DMS53 treated with DMSO at 0.1 percent for 48 hours (cell line): ENCODE results near the gene USP47.

Source experiments
- DNase-seq: peaks from one replicate; lab custom pipeline; 2025; ENCODE audit not compliant: unreplicated experiment; lab: John Stamatoyannopoulos, UW

USP47 gene

DNA sequence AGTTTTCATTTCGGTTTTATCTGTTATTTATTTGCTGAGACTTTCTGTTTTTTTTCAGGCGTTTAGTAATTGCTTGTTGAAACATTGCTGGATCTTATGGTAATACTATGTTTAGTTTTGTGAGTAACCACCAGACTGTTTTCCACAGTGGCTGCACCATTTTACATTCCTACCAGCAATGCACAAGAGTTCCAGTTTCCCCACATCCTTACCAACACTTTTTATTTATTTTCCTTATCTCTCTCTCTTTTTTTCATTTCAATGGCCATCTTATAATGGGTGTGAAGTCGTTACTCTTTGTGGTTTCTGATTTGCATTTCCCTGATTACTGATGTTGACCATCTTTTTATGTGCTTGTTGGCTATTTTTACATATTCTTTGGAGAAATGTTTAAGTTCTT lies 23.7 kb downstream of the USP47 start:
- DNase-seq = no peak

DNA sequence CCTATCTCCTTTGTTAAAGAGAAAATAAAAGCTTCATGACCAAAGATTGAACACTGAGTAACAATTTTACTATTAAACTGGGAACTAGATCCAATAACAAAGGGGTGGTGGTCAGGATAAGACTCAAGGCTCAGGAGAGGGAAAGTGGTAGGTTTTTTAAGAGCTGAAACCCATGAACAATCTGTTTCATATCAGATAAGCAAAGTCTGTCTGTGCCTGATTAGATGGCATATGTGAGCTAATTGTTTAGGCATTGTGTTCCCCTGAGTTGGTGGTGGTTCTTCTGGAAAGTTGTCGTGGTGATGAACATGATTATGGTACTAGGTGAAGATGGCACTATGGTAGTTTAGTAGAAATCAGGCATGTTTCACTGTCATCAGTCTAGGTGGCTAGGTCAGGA lies 24.4 kb downstream of the USP47 start:
- DNase-seq = no peak

DNA sequence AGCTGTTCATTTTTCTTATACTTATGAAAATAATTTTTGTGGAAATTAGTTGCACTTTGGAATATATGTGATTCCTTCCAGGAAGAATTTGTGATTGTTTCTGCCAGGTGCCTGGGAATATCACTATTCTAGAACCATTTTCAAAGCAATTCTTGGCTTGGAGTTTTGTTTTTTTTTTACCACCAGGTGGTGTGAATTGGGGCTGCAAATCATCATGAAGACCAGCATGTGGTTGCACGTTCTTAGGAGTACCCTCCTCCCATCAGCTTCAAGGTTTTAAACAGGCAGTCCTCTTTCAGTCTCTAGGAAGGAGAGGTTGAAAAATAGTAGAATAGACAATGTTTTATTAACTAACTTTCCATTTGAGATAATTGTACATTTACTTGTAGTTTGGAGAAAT lies 25.9 kb downstream of the USP47 start:
- DNase-seq = no peak

DNA sequence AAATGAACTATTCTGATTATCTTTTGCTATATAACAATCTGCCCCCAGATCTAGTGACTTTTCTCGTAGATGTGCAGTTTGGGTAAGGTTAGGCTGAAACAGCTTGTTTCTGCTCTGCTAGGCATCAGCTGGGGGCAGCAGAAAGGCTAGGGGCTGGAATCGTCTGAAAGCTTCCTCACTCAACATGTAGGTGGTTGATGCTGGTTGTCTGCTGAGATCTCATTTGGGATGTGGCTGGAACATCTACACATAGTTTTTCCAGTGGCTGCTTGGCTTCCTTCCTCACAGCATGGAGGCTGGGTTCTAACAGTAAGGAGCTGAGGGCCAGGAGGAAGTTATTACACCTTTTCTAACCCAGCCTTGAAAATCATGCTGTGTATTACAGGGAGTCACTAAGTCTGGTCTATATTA lies 30.2 kb downstream of the USP47 start:
- no peak for DNase-seq

DNA sequence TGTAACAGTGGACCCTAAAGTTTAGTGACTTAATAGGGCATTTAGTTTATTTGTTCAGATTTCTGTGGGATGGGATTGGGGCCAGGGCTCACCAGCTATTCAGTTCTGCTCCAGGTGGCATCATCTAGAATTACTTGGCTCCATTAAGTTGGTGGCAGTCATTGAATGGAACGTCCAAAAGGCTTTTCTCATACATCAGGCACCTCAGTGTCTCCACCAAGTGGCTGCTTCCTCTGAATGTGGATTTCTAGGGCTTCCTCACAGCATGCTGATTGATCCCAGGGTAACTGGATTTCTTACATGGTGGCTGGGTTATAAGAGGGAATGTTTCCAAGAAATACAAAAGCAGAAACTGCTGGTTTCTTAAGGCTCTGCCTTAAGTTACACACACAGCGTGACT lies 34.7 kb downstream of the USP47 start:
- peak; percentile 9 for DNase-seq

- no peak for DNase-seq
Observed at GRCh38 chr11:11880179-11880578, 38.4 kb downstream of the USP47 start.

DNA sequence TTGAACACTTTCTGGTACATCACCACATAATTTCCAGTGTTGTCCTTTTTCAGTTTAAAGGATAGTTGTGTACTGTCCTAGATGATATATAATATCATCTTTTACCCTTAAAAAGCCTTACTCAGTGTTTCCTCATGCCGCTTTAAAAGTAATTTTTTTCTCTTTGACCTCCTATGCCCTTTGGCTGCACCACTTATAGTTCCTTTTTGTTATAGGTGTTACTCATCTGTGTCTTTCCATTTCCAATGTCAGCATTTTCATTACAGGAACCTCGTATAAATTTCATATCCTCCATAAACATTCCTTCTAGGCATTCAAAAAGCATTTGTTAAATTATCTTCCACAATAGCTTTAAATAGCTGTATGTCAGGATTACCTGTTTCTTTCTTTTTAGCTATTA lies 40.8 kb downstream of the USP47 start:
- DNase-seq = no peak

GRCh38 chr11:11884351-11884750 lies 42.6 kb downstream of the USP47 start:
- no peak for DNase-seq

- no peak for DNase-seq
Observed at GRCh38 chr11:11884774-11885481, 43.2 kb downstream of the USP47 start.

GRCh38 chr11:11894486-11894885 lies 52.7 kb downstream of the USP47 start:
- DNase-seq = no peak

GRCh38 chr11:11895672-11896071 lies 53.9 kb downstream of the USP47 start:
- DNase-seq = no peak

DNA sequence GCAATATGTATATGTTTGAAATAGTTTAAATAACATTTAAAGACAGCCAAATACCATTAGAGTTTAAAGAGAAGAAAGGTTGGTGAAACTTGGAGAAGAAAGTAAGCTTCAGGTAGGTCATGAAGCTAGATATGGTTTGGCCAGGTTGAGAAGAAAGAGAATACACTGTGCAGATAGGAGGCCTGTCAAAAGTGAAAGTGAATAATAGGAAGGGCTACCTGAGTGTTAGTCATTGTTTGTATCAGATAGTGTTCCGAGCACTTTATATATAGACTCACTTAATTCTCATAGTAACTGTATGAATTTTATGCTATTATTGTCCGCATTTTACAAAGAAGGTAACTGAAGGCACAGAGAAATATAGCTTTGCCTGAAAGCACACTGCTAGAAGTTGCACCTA lies 56.9 kb downstream of the USP47 start:
- DNase-seq = no peak

GRCh38 chr11:11899401-11899800 lies 57.6 kb downstream of the USP47 start:
- DNase-seq = no peak

DNA sequence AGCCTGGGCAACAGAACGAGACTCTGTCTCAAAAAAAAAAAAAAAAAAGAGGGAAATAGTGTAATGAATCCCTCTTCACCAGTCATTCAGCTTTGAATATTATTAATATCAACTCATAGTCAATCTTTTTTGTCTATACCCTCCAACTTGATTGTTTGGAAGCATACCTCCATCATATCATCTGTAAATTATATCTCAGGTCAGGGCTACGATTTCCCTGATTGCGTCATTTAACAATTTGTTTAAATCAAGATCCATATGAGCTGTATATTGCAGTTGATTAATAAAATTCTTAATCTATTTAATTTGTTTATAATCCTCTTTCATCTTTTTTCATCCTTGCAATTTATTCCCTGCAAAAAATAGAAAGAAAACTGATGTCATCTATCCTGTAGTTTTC lies 60.2 kb downstream of the USP47 start:
- no peak for DNase-seq

DNA sequence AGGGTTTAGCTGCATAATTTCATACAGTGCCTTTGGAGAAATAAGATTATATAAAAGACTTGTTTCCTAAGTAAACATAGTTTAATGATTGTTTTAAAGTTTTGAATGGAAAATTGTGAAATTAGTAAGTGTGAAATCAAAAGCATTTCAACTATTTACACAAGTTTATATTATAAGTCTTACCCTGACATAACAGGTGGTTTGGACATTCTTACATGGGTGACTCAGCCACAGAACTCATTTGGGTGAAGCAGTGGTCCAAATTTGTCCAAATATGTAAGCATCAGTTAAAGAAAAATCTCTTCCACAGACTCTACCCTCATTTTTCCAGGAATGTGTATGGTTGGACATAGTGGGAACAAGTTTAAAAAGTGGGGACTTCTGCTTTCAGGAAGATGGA lies 68.0 kb downstream of the USP47 start:
- no peak for DNase-seq

DNA sequence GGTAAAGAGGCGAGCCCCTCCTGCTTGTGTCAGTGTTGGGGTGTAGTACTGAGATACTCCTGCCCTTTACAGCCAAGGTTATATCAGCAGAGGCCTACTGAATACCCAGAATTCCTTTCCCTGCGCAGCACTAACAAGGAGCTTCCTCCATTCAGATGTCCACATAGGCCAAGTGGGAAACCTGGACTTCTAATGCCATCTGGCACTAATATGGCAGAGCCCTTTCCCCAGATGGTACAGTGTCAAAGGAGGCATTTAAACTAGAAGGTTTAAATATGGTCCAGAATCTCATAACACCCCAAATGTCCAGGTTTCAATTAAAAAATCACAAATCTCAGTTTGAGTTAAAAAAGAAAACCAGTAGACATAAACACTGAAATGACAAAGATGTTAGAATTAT lies 68.8 kb downstream of the USP47 start:
- no peak for DNase-seq

- no peak for DNase-seq
Observed at GRCh38 chr11:11913395-11913794, 71.6 kb downstream of the USP47 start.

GRCh38 chr11:11915625-11916024 lies 73.9 kb downstream of the USP47 start:
- no peak for DNase-seq

GRCh38 chr11:11916981-11917399 lies 75.2 kb downstream of the USP47 start:
- DNase-seq = no peak

DNA sequence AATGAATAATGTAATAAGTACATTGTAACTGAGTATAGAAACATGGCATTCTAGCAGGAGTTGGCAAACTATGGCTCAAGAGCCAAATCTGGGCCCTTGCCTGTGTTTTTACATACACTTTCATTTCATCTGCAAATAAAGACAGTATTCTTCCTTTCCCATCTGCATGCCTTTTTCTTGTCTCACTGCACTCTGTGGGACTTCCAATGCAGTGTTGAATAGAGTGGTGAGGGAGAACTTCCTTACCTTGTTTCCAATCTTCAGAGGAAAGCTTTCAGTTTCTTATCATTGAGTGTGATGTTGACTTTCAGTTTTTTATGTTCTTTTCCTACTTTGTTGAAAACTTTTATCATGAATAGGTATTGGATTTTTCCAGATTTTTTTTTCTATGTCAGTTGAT lies 82.1 kb downstream of the USP47 start:
- no peak for DNase-seq

- no peak for DNase-seq
Observed at GRCh38 chr11:11929920-11930319, 88.1 kb downstream of the USP47 start.

GRCh38 chr11:11931461-11932055 lies 89.8 kb downstream of the USP47 start:
- peak; percentile 42 for DNase-seq

DNA sequence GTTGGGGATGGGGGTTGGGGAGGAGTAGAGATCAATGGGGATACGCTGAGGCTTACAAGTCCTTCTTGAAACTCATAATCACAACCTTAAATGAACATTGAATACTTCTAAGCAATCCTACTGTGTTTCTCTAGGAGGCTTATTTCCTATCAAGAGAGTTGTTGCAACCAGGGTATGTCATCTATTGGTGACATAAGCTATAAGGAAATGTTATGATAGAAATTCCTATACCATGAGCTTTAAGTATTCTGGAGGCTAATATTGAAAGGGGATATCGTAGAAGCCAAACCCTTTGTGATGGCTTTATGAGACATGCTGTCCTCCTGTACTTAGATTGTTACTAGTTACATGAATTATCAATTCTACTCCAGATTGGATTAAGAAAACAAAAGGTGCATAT lies 93.8 kb downstream of the USP47 start:
- DNase-seq = no peak
